Right lobe of liver (tissue), 6 donors: ENCODE data around the gene MYO1B. TPM values are rescaled to one million over a fixed set of nuclear protein-coding genes. Genes with fewer than 3 reads are reported as not detected.

Experiments used
- ATAC-seq, 4 donors: fragments of 200-7000 bp; cut with Tn5 transposase; one replicate each; pipeline ENCODE4 v1.9.1; 2020; ENCODE audit warnings: mild to moderate bottlenecking in 4 of 4, moderate library complexity in 4 of 4
- DNase-seq, 3 donors: peaks; one replicate each; pipeline ENCODE4 v3.0.0-alpha.2; 2020
- H3K27ac ChIP-seq, 3 donors: fragments of 200-600 bp; one replicate each; pipeline ENCODE4 v1.8.0; 2022
- H3K27me3 ChIP-seq, 2 donors: fragments of 200-600 bp; one replicate each; pipeline ENCODE4 v1.8.0; 2022
- H3K36me3 ChIP-seq, 4 donors: fragments of 200-600 bp; sonication (generic) in 1 of 4; one replicate each; pipeline versions ENCODE4 v1.5.1 to v1.8.0; 2017 to 2022; ENCODE audit warnings: control low read depth in 1 of 4
- H3K4me1 ChIP-seq, 4 donors: fragments of 200-600 bp; sonication (generic) in 1 of 4; one replicate each; pipeline versions ENCODE4 v1.5.1 to v1.8.0; 2017 to 2022; ENCODE audit warnings: control low read depth in 1 of 4
- H3K4me3 ChIP-seq, 3 donors: fragments of 200-600 bp; one replicate each; pipeline ENCODE4 v1.8.0; 2022
- H3K9me3 ChIP-seq, 4 donors: fragments of 200-600 bp; sonication (generic) in 1 of 4; one replicate each; pipeline versions ENCODE4 v1.5.1 to v1.8.0; 2017 to 2022; ENCODE audit warnings: control low read depth in 1 of 4
- CTCF ChIP-seq, 4 donors: fragments of 200-600 bp in 3 of 4; fragments of 450-650 bp in 1 of 4; IDR thresholded peaks; one replicate each; pipeline versions ENCODE4 v1.5.1 to v1.8.0; 2016 to 2022; ENCODE audit warnings: antibody characterized with exemption in 4 of 4, mild to moderate bottlenecking in 2 of 4
- POLR2A ChIP-seq: fragments of 450-650 bp; IDR thresholded peaks from one replicate; pipeline ENCODE4 v1.6.1; 2017; ENCODE audit warnings: antibody characterized with exemption, mild to moderate bottlenecking
- WGBS: methylation state at CpG from one replicate; pipeline ENCODE4 v1.1.6; 2018; ENCODE audit warnings: low coverage, low lambda C conversion rate; ENCODE audit not compliant: insufficient coverage; ENCODE audit errors: missing lambda C conversion rate; 5-methylcytosine and 5-hydroxymethylcytosine counted together
- intact Hi-C, 2 donors: fragments of 100-400 bp; cut with DNase I; formaldehyde crosslinking; loops; one replicate each; pipeline versions ENCODE4 v1.11.2 to v1.14.1; 2022
- total RNA-seq, 6 experiments: library from RNA; depleted of rRNA in 2 of 6; stranded (reverse); fragments of >200 nt in 2 of 6; fragmentation: NEBNext Ultra II Directional in 3 of 6; extraction: Animal tissue kit (Norgen Biotek cat#: 25700) in 3 of 6; gene quantifications; one replicate each; pipeline versions ENCODE4 v1.1.0 to v1.2.4, GENCODE V29; 2016 to 2023
- donor health status: DM: no; HTN: yes; CAD: no.
- donor health status: DM: no; HTN: no; CAD: no.
- donor health status: DM: no; HTN: no; CAD: no.
- donor health status: DM: no; HTN: yes; CAD: no.
- donor health status: DM: no; HTN: yes; CAD: no.

Gene MYO1B
- total RNA-seq, 6 experiments from 2014 or later: 171 to 273 (median 221) TPM

GRCh38 chr2:191280834-191281756 lies 35.9 kb downstream of the MYO1B start:
- no peak overlapping the region for H3K4me3 ChIP-seq
- intact Hi-C loops: no loop called here
- no peaks in the 10 kb centered on the region for H3K9me3 ChIP-seq
- peaks cover 0 to 60% (median 10%) of the 10 kb centered on the region in 4 donors for H3K4me1 ChIP-seq
- DNase-seq (no peak), ATAC-seq (peak; percentile 24 to 55 (median 38))
- H3K36me3 ChIP-seq: peaks cover 0 to 21% (median 10%) of the 10 kb centered on the region in 4 donors
- H3K27ac ChIP-seq: peak overlapping the region in 1 of 3 donors; percentile 14
- H3K27me3 ChIP-seq: no peaks in the 10 kb centered on the region
- 56% methylated on average over 13 of the region's 13 CpGs for WGBS
- TF ChIP-seq CTCF (IDR thresholded peaks at IDR 0.05): no peak
- TF ChIP-seq POLR2A: no peak

- intact Hi-C loops: no loop called here
- DNase-seq: no peak
- Histone ChIP-seq H3K9me3 (no peaks in the 10 kb centered on the region), H3K27ac (no peak overlapping the region), H3K27me3 (no peaks in the 10 kb centered on the region), H3K4me3 (no peak overlapping the region), H3K36me3 (peaks cover 0 to 11% (median 4%) of the 10 kb centered on the region in 4 donors), H3K4me1 (peaks cover 0 to 38% (median 6%) of the 10 kb centered on the region in 4 donors)
- WGBS: 69% methylated on average over 11 of the region's 11 CpGs
- no peak for ATAC-seq
- TF ChIP-seq POLR2A (no peak), CTCF (IDR thresholded peaks at IDR 0.05) (no peak)
These were observed 40.0 kb downstream of the MYO1B start for GRCh38 chr2:191285252-191285651.

GRCh38 chr2:191287820-191288219 lies 42.6 kb downstream of the MYO1B start:
- WGBS: 36% methylated on average over 4 of the region's 4 CpGs

GRCh38 chr2:191289049-191289448 lies 43.8 kb downstream of the MYO1B start:
- no peaks in the 10 kb centered on the region for H3K9me3 ChIP-seq

More at GRCh38 chr2:191287820-191288219, 42.6 kb downstream of the MYO1B start:
- DNase-seq (no peak), ATAC-seq (no peak)
- Histone ChIP-seq H3K4me3 (no peak overlapping the region), H3K27me3 (no peaks in the 10 kb centered on the region), H3K27ac (peak overlapping the region in 1 of 3 donors; percentile 5), H3K9me3 (no peaks in the 10 kb centered on the region), H3K4me1 (peaks cover 0 to 42% (median 1%) of the 10 kb centered on the region in 4 donors), H3K36me3 (peaks cover 0 to 11% (median 4%) of the 10 kb centered on the region in 4 donors)
- TF ChIP-seq POLR2A (no peak), CTCF (IDR thresholded peaks at IDR 0.05) (no peak)
- intact Hi-C loops: no loop called here

More at GRCh38 chr2:191289049-191289448, 43.8 kb downstream of the MYO1B start:
- Histone ChIP-seq H3K4me3 (no peak overlapping the region), H3K27me3 (no peaks in the 10 kb centered on the region), H3K27ac (no peak overlapping the region), H3K4me1 (peaks cover 0 to 49% (median 5%) of the 10 kb centered on the region in 4 donors), H3K36me3 (peaks cover 0 to 2% (median under 1%) of the 10 kb centered on the region in 4 donors)
- intact Hi-C loops: no loop called here
- no peak for DNase-seq
- 78% methylated on average over 6 of the region's 7 CpGs for WGBS
- no peak for ATAC-seq
- TF ChIP-seq CTCF (IDR thresholded peaks at IDR 0.05) (no peak), POLR2A (no peak)
